Stimulated activated CD4-positive, alpha-beta T cell treated with anti-CD3 and anti-CD28 coated beads, Interleukin-15, amount 100 ng/mL, for 48 hours (primary cell): ENCODE measurements around the gene SLC25A31.

Experiments used
- DNase-seq, 2 donors: peaks; one replicate each; pipeline ENCODE4 v3.0.0-alpha.2; 2020; ENCODE audit warnings: low read depth in 2 of 2

The SLC25A31 gene

GRCh38 chr4:127730142-127730913 lies at the start of gene SLC25A31:
Gene SLC25A31 (plus strand): TSS chr4:127730400. CDS start chr4:127730546, 146 bp downstream.
- DNase-seq: no peak

GRCh38 chr4:127685292-127685691 lies 44.9 kb upstream of the SLC25A31 start:
- DNase-seq: no peak

- DNase-seq: no peak
These were observed 43.5 kb upstream of the SLC25A31 start for GRCh38 chr4:127686658-127687057.

DNA sequence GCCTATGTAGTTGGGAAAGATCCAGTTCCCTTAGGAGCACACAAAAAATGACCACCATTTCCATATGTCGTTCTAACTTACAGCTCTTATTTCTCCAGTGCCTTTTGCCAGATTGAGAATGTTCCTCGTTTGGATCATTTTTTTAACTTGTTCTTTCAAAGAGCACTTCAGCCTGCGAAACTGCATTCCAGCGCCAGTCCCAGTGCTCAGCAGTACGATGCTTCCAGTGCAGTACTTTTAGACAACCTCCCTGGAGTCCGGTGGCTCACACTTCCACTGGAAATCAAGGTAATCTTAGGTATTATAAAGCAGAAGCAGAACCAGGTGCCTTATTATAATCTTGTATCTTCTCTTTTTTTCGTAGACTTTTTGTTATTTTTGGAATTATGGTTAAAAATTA lies 42.6 kb upstream of the SLC25A31 start:
- DNase-seq: no peak

DNA sequence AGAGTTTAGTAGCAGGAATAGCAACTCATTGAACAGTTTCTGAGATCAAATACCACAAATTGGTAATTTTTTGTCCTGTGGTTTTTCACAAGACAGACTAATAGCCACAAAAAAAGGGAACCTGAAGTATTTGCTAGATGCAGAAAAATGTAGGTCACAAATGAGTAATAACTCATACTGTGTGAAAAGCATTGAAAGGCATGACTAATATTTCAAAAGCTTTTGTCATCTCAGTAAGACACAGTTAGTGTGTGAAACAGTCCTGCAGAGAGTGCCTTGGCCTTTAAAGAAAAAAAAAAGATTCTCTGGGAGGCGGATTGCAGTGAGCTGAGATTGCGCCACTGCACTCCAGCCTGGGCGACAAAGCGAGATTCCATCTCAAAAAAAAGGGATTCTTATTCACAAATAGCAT lies 31.4 kb upstream of the SLC25A31 start:
- DNase-seq: no peak

DNA sequence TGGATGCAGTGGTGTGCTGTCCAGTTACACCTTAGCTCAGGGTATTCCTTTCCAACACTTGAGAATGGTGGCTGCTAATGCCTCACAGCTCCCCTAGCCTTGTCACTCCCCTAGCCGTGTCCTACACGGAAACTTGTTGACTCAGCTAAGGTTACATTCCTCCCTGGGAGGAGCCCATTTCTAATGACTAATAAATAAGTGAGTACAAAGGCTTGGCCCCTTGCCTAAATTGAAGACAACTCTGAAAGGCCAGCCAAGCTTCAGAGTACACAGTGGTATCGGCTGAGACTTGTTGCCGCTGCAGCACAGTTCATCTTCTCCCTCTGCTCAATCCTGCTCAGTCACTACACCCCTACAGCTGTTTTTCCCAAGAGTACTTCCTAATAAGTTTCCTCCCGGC lies 21.2 kb upstream of the SLC25A31 start:
- DNase-seq: no peak

- DNase-seq: no peak
These were observed 20.7 kb upstream of the SLC25A31 start for GRCh38 chr4:127709456-127709855.

DNA sequence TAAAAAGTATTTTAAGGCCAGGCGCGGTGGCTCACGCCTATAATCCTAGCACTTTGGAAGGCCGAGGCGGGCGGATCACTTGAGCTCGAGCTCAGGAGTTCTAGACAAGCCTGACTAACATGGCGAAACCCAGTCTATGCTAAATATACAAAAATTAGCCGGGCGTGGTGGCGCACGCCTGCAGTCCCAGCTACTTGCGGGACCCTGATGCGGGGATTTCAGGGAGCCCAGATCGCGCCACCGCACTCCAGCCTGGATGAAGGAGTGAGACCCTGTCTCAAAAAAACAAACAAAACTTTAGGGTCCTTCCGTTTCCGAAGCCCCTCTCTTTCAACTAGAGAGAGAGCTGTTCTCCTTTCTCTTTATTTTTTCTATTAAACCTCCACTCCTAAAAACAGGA lies 1.2 kb downstream of the SLC25A31 start:
- DNase-seq: no peak

DNA sequence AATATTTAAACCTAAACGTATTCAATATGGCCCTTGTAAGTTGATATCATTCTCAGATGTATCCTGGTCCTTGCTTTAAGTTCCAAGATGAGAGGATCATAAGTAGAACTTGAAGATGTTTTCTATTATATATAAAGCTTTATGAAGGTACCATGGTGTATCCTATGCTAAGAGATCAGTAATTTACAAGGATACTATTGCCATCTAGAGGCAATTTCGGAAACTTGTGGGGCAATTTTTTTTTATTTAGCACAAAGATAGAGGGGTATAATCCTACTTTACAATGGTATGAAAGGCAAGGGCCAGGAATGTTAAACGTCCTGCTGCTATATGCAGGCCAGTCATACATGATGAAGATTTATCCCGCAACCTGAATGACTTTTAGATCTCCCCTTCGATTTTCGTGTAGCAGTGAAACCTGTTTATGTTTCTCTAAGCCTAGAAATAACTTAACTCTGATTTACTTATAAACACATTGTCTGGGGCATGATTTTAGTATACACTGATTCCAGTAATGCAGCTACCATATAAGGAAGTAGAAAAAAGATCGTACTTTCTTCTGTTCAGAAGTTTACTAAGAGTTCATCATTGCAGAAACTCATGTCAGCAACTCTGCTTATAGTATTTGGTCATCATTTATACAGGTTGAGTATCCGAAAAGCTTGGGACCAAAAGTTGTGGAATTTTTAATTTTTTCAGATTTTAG lies 2.6 kb downstream of the SLC25A31 start:
- no peak for DNase-seq

GRCh38 chr4:127734976-127735375 lies 4.8 kb downstream of the SLC25A31 start:
- DNase-seq: no peak

DNA sequence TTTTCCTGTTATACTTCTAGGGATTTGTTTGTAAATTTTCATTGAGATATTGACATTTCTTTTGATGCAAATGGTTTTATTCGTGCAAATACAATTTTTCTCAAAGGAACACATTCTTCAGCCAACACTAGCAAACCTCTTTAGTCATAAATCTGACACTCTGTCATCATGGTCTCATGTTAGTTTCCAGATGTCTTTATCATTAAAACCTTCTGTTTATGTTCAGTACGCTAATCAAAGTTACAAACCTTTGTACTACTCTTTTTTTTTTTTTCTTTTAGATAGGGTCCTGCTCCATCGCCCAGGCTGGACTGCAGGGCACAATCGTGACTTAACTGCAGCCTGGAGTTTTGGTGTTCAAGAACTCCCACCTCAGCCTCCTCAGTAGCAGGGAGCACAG lies 7.1 kb downstream of the SLC25A31 start:
- DNase-seq: no peak

GRCh38 chr4:127741247-127741646 lies 11.0 kb downstream of the SLC25A31 start:
- no peak for DNase-seq

- DNase-seq: no peak
These were observed 17.7 kb downstream of the SLC25A31 start for GRCh38 chr4:127747883-127748282.

DNA sequence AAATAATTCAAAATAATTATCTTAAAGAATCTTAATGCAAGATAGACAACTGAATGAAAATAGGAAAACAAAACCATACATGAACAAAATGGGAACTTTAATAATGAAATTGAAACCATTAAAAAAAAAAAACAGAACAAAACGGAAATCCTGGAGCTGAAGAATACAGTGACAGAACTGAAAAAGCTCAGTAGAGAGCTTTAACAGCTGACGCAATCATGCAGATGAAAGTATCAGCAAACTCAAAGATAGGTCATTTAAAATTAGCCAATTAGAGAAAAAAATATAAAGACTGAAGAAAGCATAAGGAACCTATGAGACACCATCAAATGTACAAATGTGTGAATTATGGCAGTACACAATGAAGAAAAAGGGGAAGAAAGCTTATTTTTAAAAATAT lies 18.8 kb downstream of the SLC25A31 start:
- no peak for DNase-seq

GRCh38 chr4:127756906-127757305 lies 26.7 kb downstream of the SLC25A31 start:
- DNase-seq: no peak

GRCh38 chr4:127759228-127759820 lies 29.1 kb downstream of the SLC25A31 start:
- DNase-seq: no peak

DNA sequence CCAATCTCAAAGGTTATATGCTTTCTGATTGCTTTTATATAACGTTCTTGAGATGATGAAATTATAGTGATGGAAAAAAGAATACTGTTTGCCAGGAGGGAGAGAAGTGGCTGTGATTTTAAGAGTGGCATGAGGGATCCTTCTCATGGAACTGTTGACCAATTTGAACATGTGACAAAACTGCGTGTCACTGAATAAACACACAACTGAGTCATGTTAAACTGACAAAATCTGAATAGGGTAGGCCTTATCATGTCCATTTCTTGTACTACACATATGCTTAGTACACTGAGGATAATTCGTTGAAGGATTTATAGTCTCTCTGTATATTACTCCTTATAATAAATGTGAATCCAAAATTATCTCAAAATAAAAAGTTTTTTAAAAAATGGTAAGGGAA lies 29.7 kb downstream of the SLC25A31 start:
- DNase-seq: no peak

- DNase-seq: no peak
These were observed 41.5 kb downstream of the SLC25A31 start for GRCh38 chr4:127771535-127772275.

DNA sequence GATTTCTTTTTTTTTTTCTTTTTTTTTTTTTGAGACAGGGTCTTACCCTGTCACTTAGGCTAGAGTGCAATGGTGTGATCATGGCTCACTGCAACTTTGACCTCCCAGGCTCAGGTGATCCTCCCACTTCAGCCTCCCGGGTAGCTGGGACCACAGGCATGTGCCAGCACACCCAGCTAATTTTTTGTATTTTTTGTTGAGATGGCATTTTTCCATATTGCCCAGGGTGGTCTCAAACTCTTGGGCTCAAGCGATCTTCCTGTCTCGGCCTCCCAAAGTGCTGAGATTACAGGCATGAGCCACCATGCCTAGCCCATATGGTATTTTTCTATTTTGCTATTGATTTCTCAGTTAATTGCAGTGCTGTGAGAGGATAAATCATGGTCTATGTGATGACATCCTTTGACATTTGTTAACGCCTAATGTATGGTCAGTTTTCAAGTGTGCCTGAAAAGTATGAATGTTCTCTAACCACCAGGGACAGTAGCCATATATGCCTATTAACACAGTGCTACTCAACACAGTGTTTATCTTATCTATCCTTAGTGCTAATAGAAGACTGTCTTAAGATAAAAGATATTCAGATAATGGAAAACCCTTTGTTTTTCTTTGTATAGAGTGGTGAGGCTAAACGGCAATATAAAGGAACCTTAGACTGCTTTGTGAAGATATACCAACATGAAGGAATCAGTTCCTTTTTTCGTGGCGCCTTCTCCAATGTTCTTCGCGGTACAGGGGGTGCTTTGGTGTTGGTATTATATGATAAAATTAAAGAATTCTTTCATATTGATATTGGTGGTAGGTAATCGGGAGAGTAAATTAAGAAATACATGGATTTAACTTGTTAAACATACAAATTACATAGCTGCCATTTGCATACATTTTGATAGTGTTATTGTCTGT lies 42.8 kb downstream of the SLC25A31 start:
- DNase-seq: no peak

DNA sequence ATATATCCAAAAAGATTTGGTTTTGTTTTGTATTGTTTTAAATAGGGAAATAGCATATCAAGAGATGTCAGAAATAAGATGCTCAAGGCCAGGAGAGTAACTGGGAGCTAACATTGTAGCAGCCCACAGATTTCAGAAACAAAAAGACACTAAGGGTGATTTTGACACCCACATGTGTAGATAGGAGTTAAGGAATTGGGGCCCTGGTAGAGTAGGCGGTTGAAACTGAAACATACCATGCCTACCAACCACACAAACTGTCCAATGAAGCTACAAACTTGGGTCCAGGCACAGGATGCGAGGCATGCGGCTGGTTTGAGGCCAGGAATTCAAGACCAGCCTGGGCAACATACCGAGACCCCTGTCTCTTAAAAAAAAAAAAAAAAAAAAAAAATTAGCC lies 45.6 kb downstream of the SLC25A31 start:
- no peak for DNase-seq

DNA sequence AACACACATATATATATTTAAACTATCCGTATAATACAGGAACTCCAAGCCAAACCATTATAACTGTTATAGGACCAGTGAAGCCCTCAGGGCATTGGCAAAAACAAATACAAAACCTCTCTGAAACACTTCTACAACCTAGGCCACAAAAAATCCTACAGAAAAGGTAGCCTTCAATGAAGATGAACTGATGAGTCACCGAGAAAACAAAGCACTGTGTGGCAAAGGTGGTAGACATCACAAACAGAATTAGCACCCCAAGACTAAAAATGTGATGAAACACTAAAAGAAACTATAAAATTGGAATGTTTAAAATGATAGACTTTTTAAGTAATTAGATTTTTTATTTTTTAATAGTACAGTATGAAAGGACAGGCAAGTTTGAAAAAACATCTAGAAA lies 46.4 kb downstream of the SLC25A31 start:
- no peak for DNase-seq
